Measurements from ENCODE around the gene NEURL3. TPM values are rescaled to one million over a fixed set of nuclear protein-coding genes. Genes with fewer than 3 reads are reported as not detected.
A peak's percentile ranks its signal among the peaks of the same experiment; 100 is the strongest.

The NEURL3 gene
- total RNA-seq, 4 donors from 2014 or later, result not detected

DNA sequence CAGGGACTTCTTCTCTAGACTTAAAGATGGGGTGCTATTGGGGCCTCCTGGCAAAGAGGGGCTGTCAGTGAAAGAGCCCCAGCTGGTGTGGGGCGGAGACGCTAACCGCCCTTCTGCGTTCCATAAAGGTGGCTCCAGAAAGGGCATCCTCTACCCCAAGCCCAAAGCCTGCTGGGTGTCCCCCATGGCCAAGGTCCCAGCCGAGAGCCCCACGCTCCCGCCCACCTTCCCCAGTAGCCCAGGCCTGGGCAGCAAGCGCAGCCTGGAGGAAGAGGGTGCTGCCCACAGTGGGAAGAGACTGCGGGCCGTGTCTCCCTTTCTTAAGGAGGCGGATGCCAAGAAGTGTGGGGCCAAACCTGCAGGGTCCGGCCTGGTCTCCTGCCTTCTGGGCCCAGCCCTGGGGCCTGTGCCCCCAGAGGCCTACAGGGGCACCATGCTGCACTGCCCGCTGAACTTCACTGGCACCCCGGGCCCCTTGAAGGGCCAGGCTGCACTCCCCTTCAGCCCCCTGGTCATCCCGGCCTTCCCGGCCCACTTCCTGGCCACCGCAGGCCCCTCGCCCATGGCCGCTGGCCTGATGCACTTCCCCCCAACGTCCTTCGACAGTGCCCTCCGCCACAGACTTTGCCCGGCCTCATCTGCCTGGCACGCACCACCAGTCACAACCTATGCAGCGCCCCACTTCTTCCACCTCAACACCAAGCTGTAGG lies 46.6 kb upstream of the NEURL3 start:
- TF ChIP-seq EP300 (IDR thresholded peaks at IDR 0.05) (no peak), POLR2A (IDR thresholded peaks at IDR 0.05) (no peak), POLR2AphosphoS5 (IDR thresholded peaks at IDR 0.05) (no peak)
- TF ChIP-seq, protein P1, sequence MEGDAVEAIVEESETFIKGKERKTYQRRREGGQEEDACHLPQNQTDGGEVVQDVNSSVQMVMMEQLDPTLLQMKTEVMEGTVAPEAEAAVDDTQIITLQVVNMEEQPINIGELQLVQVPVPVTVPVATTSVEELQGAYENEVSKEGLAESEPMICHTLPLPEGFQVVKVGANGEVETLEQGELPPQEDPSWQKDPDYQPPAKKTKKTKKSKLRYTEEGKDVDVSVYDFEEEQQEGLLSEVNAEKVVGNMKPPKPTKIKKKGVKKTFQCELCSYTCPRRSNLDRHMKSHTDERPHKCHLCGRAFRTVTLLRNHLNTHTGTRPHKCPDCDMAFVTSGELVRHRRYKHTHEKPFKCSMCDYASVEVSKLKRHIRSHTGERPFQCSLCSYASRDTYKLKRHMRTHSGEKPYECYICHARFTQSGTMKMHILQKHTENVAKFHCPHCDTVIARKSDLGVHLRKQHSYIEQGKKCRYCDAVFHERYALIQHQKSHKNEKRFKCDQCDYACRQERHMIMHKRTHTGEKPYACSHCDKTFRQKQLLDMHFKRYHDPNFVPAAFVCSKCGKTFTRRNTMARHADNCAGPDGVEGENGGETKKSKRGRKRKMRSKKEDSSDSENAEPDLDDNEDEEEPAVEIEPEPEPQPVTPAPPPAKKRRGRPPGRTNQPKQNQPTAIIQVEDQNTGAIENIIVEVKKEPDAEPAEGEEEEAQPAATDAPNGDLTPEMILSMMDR (IDR thresholded peaks at IDR 0.05), result no peak
- ATAC-seq, result no peak
- 100% methylated on average over 2 of the region's 25 CpGs; no CpG with 5 or more reads in 1 of the 2 donors for WGBS, 2 donors (ENCODE audit: low coverage in 1 of 2)
- Histone ChIP-seq H3K36me3 (peaks cover 0 to 64% of the 10 kb centered on the region in 2 donors), H3K4me3 (no peak overlapping the region), H3K27ac (no peak overlapping the region), H3K27me3 (no peaks in the 10 kb centered on the region), H3K9me3 (no peaks in the 10 kb centered on the region), H3K4me1 (peaks cover 0 to 43% (median 5%) of the 10 kb centered on the region in 3 donors)

GRCh38 chr2:96550787-96551604 lies 45.8 kb upstream of the NEURL3 start:
- Histone ChIP-seq H3K4me1 (peaks cover 0 to 49% (median 5%) of the 10 kb centered on the region in 3 donors), H3K4me3 (no peak overlapping the region), H3K27me3 (no peaks in the 10 kb centered on the region), H3K9me3 (no peaks in the 10 kb centered on the region), H3K36me3 (peaks cover 0 to 64% of the 10 kb centered on the region in 2 donors), H3K27ac (no peak overlapping the region)
- TF ChIP-seq, protein P1 (IDR thresholded peaks at IDR 0.05), result no peak
- no peak for TF ChIP-seq POLR2A (IDR thresholded peaks at IDR 0.05)
- TF ChIP-seq EP300 (IDR thresholded peaks at IDR 0.05), result no peak
- no peak for TF ChIP-seq POLR2AphosphoS5 (IDR thresholded peaks at IDR 0.05)
- no peak for ATAC-seq
- 83 to 96% methylated on average over 2 to 5 of the region's 14 CpGs for WGBS, 2 donors (ENCODE audit: low coverage in 1 of 2)

DNA sequence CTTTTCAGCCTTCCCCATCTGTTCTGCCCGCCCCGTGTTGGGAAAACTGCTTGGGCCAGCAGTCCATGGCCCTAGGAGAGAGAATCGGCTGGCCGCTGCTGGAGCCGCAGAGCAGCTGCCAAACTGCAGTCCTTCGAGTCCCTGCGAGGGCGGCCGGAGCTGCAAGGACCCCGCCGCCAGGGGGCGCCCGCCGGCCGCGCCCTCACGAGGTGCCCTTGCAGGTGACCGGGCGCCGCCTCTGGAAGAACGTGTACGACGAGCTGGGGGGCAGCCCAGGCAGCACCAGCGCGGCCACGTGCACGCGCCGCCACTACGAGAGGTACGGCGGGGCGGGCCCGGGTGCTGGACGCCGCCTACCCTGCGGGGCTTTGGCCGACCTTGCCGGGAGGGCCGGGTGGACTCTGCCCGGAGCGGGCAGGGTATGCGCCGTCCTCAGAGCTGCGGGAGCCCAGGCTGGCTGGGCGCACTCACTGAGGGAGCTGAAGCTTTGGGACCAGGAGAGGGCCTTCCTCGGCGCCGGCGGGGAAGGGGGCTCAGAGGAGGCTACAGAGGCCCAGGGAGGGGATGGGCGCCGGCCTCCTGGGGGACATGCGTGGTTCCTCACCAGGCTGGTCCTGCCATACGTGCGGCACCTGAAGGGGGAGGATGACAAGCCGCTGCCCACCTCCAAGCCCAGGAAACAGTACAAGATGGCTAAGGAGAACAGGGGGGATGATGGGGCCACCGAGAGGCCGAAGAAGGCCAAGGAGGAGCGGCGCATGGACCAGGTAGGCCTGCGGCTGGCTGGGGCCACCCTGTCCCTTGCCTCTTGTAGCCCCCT lies 45.0 kb upstream of the NEURL3 start:
- H3K36me3 ChIP-seq, result peaks cover 0 to 68% of the 10 kb centered on the region in 2 donors
- WGBS, 2 donors (ENCODE audit: low coverage in 1 of 2), result 100% methylated on average over 1 of the region's 61 CpGs; no CpG with 5 or more reads in 1 of the 2 donors
- TF ChIP-seq, protein P1 (IDR thresholded peaks at IDR 0.05), result peak in 3 of 4 experiments; percentile 51 to 69 (median 66)
- no peak for TF ChIP-seq EP300 (IDR thresholded peaks at IDR 0.05)
- no peaks in the 10 kb centered on the region for H3K9me3 ChIP-seq
- no peaks in the 10 kb centered on the region for H3K27me3 ChIP-seq
- H3K4me3 ChIP-seq, result no peak overlapping the region
- peak overlapping the region in 1 of 4 donors; percentile 2 for H3K27ac ChIP-seq
- ATAC-seq, result peak; percentile 3
- peaks cover 0 to 49% (median 5%) of the 10 kb centered on the region in 3 donors for H3K4me1 ChIP-seq

DNA sequence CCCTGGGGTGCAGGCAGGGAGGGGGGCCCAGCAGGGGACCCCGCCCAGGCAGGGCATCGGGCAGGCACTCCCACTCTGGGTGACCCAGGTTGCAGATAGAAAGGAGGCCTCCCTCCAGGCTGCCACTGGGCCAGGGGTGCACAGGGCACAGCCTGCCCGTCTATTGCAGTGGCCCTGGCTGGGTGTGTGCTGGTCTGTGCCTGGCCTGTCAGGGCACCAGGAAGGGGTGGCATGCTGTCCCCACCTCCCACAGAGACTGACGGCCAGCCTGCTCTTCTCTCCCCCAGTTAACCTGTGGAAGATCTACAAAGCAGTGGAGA lies 44.3 kb upstream of the NEURL3 start:
- TF ChIP-seq EP300 (IDR thresholded peaks at IDR 0.05), result no peak
- no peak for TF ChIP-seq POLR2A (IDR thresholded peaks at IDR 0.05)
- no peak for TF ChIP-seq POLR2AphosphoS5 (IDR thresholded peaks at IDR 0.05)
- TF ChIP-seq, protein P1 (IDR thresholded peaks at IDR 0.05), result no peak
- H3K36me3 ChIP-seq, result peaks cover 0 to 69% of the 10 kb centered on the region in 2 donors
- H3K27ac ChIP-seq, result peak overlapping the region in 2 of 4 donors; percentile 2 to 26
- no peaks in the 10 kb centered on the region for H3K27me3 ChIP-seq
- peaks cover 0 to 44% (median 3%) of the 10 kb centered on the region in 3 donors for H3K4me1 ChIP-seq
- no peak overlapping the region for H3K4me3 ChIP-seq
- no CpG with 5 or more reads among the region's 4 CpGs for WGBS, 2 donors (ENCODE audit: low coverage in 1 of 2)
- ATAC-seq, result no peak
- no peaks in the 10 kb centered on the region for H3K9me3 ChIP-seq

Data from gastroesophageal sphincter (tissue), 4 donors.